ENCODE data around the gene ZNF143. TPM values are rescaled to one million over a fixed set of nuclear protein-coding genes. Genes with fewer than 3 reads are reported as not detected.
"Not testable (repeated sequence)": the region's sequence is repeated elsewhere in the genome, so short reads cannot be mapped to it uniquely, and the experiment has no call there.

The ZNF143 gene
- total and polyA plus RNA-seq, 5 donors, result 13.9 to 30.6 (median 24.7) TPM

- H3K9me3 ChIP-seq (ENCODE audit: control insufficient read depth, low read length), result no peaks in the 10 kb centered on the region
- ATAC-seq (no peak), DNase-seq (no peak)
- H3K4me3 ChIP-seq (ENCODE audit: low read length), result no peak overlapping the region
- no peaks in the 10 kb centered on the region for H3K4me1 ChIP-seq (ENCODE audit: control insufficient read depth, insufficient read depth, low read length)
- no peak overlapping the region for H3K27ac ChIP-seq (ENCODE audit: low read length)
- intact Hi-C loops (cut with DNase I), result loop anchor here in 1 of 4 donors (10.0 kb wide), 1 partner anchor 71 kb away; no protein-coding TSS in a partner anchor
- H3K27me3 ChIP-seq (ENCODE audit: control insufficient read depth, insufficient read depth), result no peaks in the 10 kb centered on the region
- WGBS, result 73% methylated on average over 6 of the region's 6 CpGs
Observed at GRCh38 chr11:9495803-9496514, 35.1 kb downstream of the ZNF143 start.

GRCh38 chr11:9498457-9499078 is 37.8 kb downstream of the ZNF143 start:
- Histone ChIP-seq H3K27me3 (ENCODE audit: control insufficient read depth, insufficient read depth) (no peaks in the 10 kb centered on the region), H3K4me1 (ENCODE audit: control insufficient read depth, insufficient read depth, low read length) (no peaks in the 10 kb centered on the region), H3K27ac (ENCODE audit: low read length) (no peak overlapping the region), H3K9me3 (ENCODE audit: control insufficient read depth, low read length) (no peaks in the 10 kb centered on the region), H3K4me3 (ENCODE audit: low read length) (no peak overlapping the region)
- intact Hi-C loops (cut with DNase I), result loop anchor here in 1 of 4 donors (10.0 kb wide), 1 partner anchor 74 kb away; no protein-coding TSS in a partner anchor
- ATAC-seq (no peak), DNase-seq (no peak)
- WGBS, result 64% methylated on average over 4 of the region's 4 CpGs

GRCh38 chr11:9506489-9507276 is 45.9 kb downstream of the ZNF143 start:
- ATAC-seq, result peak; percentile 79 to 87
- no peak overlapping the region for H3K27ac ChIP-seq (ENCODE audit: low read length)

GRCh38 chr11:9507277-9507580 is 46.4 kb downstream of the ZNF143 start:
- WGBS, result 93% methylated on average over 1 of the region's 1 CpG
- DNase-seq, result no peak
- no peak overlapping the region for H3K4me3 ChIP-seq (ENCODE audit: low read length)
- no peaks in the 10 kb centered on the region for H3K9me3 ChIP-seq (ENCODE audit: control insufficient read depth, low read length)
- H3K27me3 ChIP-seq (ENCODE audit: control insufficient read depth, insufficient read depth), result no peaks in the 10 kb centered on the region
- no peak overlapping the region for H3K27ac ChIP-seq (ENCODE audit: low read length)
- no peaks in the 10 kb centered on the region for H3K4me1 ChIP-seq (ENCODE audit: control insufficient read depth, insufficient read depth, low read length)
- intact Hi-C loops (cut with DNase I), result loop anchor here in 1 of 4 donors (10.0 kb wide), 1 partner anchor 492 kb away; no protein-coding TSS in a partner anchor
- ATAC-seq, result no peak

More at GRCh38 chr11:9506489-9507276, 45.9 kb downstream of the ZNF143 start:
- WGBS, result 44% methylated on average over 6 of the region's 6 CpGs
- H3K4me1 ChIP-seq (ENCODE audit: control insufficient read depth, insufficient read depth, low read length), result no peaks in the 10 kb centered on the region
- DNase-seq, result peak; percentile 69 to 87 (median 69)
- H3K27me3 ChIP-seq (ENCODE audit: control insufficient read depth, insufficient read depth), result no peaks in the 10 kb centered on the region
- H3K9me3 ChIP-seq (ENCODE audit: control insufficient read depth, low read length), result no peaks in the 10 kb centered on the region
- intact Hi-C loops (cut with DNase I), result loop anchor here in 1 of 4 donors (10.0 kb wide), 1 partner anchor 492 kb away; no protein-coding TSS in a partner anchor
- no peak overlapping the region for H3K4me3 ChIP-seq (ENCODE audit: low read length)

- 94% methylated on average over 2 of the region's 2 CpGs for WGBS
- Histone ChIP-seq H3K4me3 (ENCODE audit: low read length) (no peak overlapping the region), H3K27me3 (ENCODE audit: control insufficient read depth, insufficient read depth) (no peaks in the 10 kb centered on the region), H3K27ac (ENCODE audit: low read length) (no peak overlapping the region), H3K9me3 (ENCODE audit: control insufficient read depth, low read length) (no peaks in the 10 kb centered on the region), H3K4me1 (ENCODE audit: control insufficient read depth, insufficient read depth, low read length) (no peaks in the 10 kb centered on the region)
- ATAC-seq (no peak), DNase-seq (no peak)
- intact Hi-C loops (cut with DNase I), result loop anchor here in 1 of 4 donors (10.0 kb wide), 1 partner anchor 494 kb away; no protein-coding TSS in a partner anchor
Observed at GRCh38 chr11:9509041-9509440, 48.2 kb downstream of the ZNF143 start.

GRCh38 chr11:9512370-9513019 is 51.7 kb downstream of the ZNF143 start:
- no peak overlapping the region for H3K4me3 ChIP-seq (ENCODE audit: low read length)
- H3K27me3 ChIP-seq (ENCODE audit: control insufficient read depth, insufficient read depth), result no peaks in the 10 kb centered on the region
- no peaks in the 10 kb centered on the region for H3K4me1 ChIP-seq (ENCODE audit: control insufficient read depth, insufficient read depth, low read length)
- intact Hi-C loops (cut with DNase I), result no loop called here
- 91% methylated on average over 5 of the region's 5 CpGs for WGBS
- no peak overlapping the region for H3K27ac ChIP-seq (ENCODE audit: low read length)
- no peaks in the 10 kb centered on the region for H3K9me3 ChIP-seq (ENCODE audit: control insufficient read depth, low read length)
- DNase-seq, result no peak
- ATAC-seq, result no peak

GRCh38 chr11:9514576-9514975 is 53.8 kb downstream of the ZNF143 start:
- H3K4me3 ChIP-seq (ENCODE audit: low read length); intact Hi-C loops (cut with DNase I); H3K27me3 ChIP-seq (ENCODE audit: control insufficient read depth, insufficient read depth); DNase-seq; H3K4me1 ChIP-seq (ENCODE audit: control insufficient read depth, insufficient read depth, low read length); H3K27ac ChIP-seq (ENCODE audit: low read length); H3K9me3 ChIP-seq (ENCODE audit: control insufficient read depth, low read length); ATAC-seq: not testable (repeated sequence)
- WGBS, result 92% methylated on average over 1 of the region's 1 CpG

- Histone ChIP-seq H3K4me1 (ENCODE audit: control insufficient read depth, insufficient read depth, low read length) (no peaks in the 10 kb centered on the region), H3K27ac (ENCODE audit: low read length) (no peak overlapping the region), H3K4me3 (ENCODE audit: low read length) (no peak overlapping the region), H3K27me3 (ENCODE audit: control insufficient read depth, insufficient read depth) (no peaks in the 10 kb centered on the region), H3K9me3 (ENCODE audit: control insufficient read depth, low read length) (no peaks in the 10 kb centered on the region)
- DNase-seq (no peak), ATAC-seq (no peak)
- 87% methylated on average over 4 of the region's 4 CpGs for WGBS
- intact Hi-C loops (cut with DNase I), result no loop called here
Observed at GRCh38 chr11:9516113-9516512, 55.3 kb downstream of the ZNF143 start.

- no peaks in the 10 kb centered on the region for H3K9me3 ChIP-seq (ENCODE audit: control insufficient read depth, low read length)
- intact Hi-C loops (cut with DNase I), result no loop called here
- H3K4me1 ChIP-seq (ENCODE audit: control insufficient read depth, insufficient read depth, low read length), result no peaks in the 10 kb centered on the region
- ATAC-seq (no peak), DNase-seq (no peak)
- no peak overlapping the region for H3K4me3 ChIP-seq (ENCODE audit: low read length)
- no peak overlapping the region for H3K27ac ChIP-seq (ENCODE audit: low read length)
- 95% methylated on average over 9 of the region's 9 CpGs for WGBS
- no peaks in the 10 kb centered on the region for H3K27me3 ChIP-seq (ENCODE audit: control insufficient read depth, insufficient read depth)
Observed at GRCh38 chr11:9518835-9519410, 58.1 kb downstream of the ZNF143 start.

GRCh38 chr11:9524001-9524400 is 63.2 kb downstream of the ZNF143 start:
- Histone ChIP-seq H3K27ac (ENCODE audit: low read length) (no peak overlapping the region), H3K27me3 (ENCODE audit: control insufficient read depth, insufficient read depth) (no peaks in the 10 kb centered on the region), H3K4me3 (ENCODE audit: low read length) (no peak overlapping the region), H3K4me1 (ENCODE audit: control insufficient read depth, insufficient read depth, low read length) (no peaks in the 10 kb centered on the region), H3K9me3 (ENCODE audit: control insufficient read depth, low read length) (no peaks in the 10 kb centered on the region)
- WGBS, result 76% methylated on average over 2 of the region's 2 CpGs
- intact Hi-C loops (cut with DNase I), result loop anchor here in 1 of 4 donors (10.0 kb wide), 1 partner anchor 51 kb away; the partner anchor contains the start of gene WEE1
- ATAC-seq (no peak), DNase-seq (no peak)
